Middle frontal gyrus (tissue), 1 donor: ENCODE data around the gene CYP1A1.
"Not testable (repeated sequence)": the region's sequence is repeated elsewhere in the genome, so short reads cannot be mapped to it uniquely, and the experiment has no call there.

Source experiments
- DNase-seq: peaks from one replicate; pipeline ENCODE4 v3.0.0-alpha.2; 2015; ENCODE audit warnings: low spot score; ENCODE audit errors: extremely low spot score

Gene CYP1A1

GRCh38 chr15:74725225-74725774, at the start of gene CYP1A1:
Gene CYP1A1, minus strand, starts transcription at chr15:74725528. Its CDS starts 2,431 bp downstream, at chr15:74723097.
- DNase-seq = no peak

- DNase-seq = no peak
Observed at GRCh38 chr15:74773731-74774252, 48.5 kb upstream of the CYP1A1 start.

- no peak for DNase-seq
Observed at GRCh38 chr15:74773329-74773728, 48.0 kb upstream of the CYP1A1 start.

- no peak for DNase-seq
Observed at GRCh38 chr15:74770211-74770903, 45.0 kb upstream of the CYP1A1 start.

GRCh38 chr15:74769463-74770025, 44.2 kb upstream of the CYP1A1 start:
- DNase-seq = no peak

GRCh38 chr15:74768771-74769342, 43.5 kb upstream of the CYP1A1 start:
- no peak for DNase-seq

GRCh38 chr15:74768099-74768770, 42.9 kb upstream of the CYP1A1 start:
- DNase-seq = no peak

GRCh38 chr15:74767167-74768098, 42.1 kb upstream of the CYP1A1 start:
- DNase-seq = no peak

GRCh38 chr15:74763416-74763815, 38.1 kb upstream of the CYP1A1 start:
- no peak for DNase-seq

- DNase-seq = no peak
Observed at GRCh38 chr15:74762791-74763150, 37.4 kb upstream of the CYP1A1 start.

GRCh38 chr15:74758736-74759135, 33.4 kb upstream of the CYP1A1 start:
- no peak for DNase-seq

- DNase-seq = no peak
Observed at GRCh38 chr15:74754593-74755215, 29.4 kb upstream of the CYP1A1 start.

GRCh38 chr15:74752531-74752930, 27.2 kb upstream of the CYP1A1 start:
- DNase-seq = no peak

- DNase-seq = no peak
Observed at GRCh38 chr15:74752011-74752410, 26.7 kb upstream of the CYP1A1 start.

GRCh38 chr15:74750751-74751150, 25.4 kb upstream of the CYP1A1 start:
- DNase-seq = no peak

- no peak for DNase-seq
Observed at GRCh38 chr15:74749832-74750231, 24.5 kb upstream of the CYP1A1 start.

- no peak for DNase-seq
Observed at GRCh38 chr15:74748322-74748946, 23.1 kb upstream of the CYP1A1 start, which contains the start of gene CYP1A2. Gene CYP1A2, plus strand, starts transcription at chr15:74748845. Its CDS starts 894 bp downstream, at chr15:74749739.

- DNase-seq = no peak
Observed at GRCh38 chr15:74746389-74746788, 21.1 kb upstream of the CYP1A1 start.

- no peak for DNase-seq
Observed at GRCh38 chr15:74742422-74742821, 17.1 kb upstream of the CYP1A1 start.

- DNase-seq = not testable (repeated sequence)
Observed at GRCh38 chr15:74738239-74738638, 12.9 kb upstream of the CYP1A1 start.
